ENCODE results near the gene PLA2G6.

DNA sequence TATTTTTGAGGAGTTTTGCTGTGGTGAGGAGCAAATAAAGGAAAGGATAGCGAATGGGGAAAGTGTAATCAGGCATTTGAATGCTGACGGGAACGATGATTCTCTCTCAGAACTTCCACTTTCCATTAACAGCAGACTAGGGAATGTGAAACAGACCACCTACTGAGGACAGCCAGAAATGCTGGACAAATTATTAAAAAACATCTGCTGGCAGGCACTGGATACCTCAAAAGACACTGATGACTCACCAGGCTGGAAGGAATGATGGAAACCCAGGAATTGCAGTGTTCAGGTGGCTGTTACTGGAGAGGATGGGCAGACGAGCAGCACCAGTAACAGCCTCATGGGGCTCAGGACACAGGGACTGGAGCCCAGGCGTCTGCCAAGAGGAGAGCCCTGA, 33.4 kb downstream of the PLA2G6 start:
- TF ChIP-seq CTCF (IDR thresholded peaks at IDR 0.05; ENCODE audit: borderline replicate concordance, extremely low read depth, low read length, poor library complexity, severe bottlenecking) (no peak), EZH2 (IDR thresholded peaks at IDR 0.05; ENCODE audit: borderline replicate concordance, low read depth, low read length, severe bottlenecking) (no peak)
